ENCODE data around the gene ZNF330. TPM values are rescaled to one million over a fixed set of nuclear protein-coding genes. Genes with fewer than 3 reads are reported as not detected.
"Not testable (repeated sequence)": the region's sequence is repeated elsewhere in the genome, so short reads cannot be mapped to it uniquely, and the experiment has no call there.

ZNF330 gene
- 10 to 100 TPM; 54.9 to 57.5 TPM for total RNA-seq

GRCh38 chr4:141220691-141221659 lies at the start of gene ZNF330:
Gene ZNF330 (plus strand): TSS chr4:141220895. CDS start chr4:141222372, 1,477 bp downstream.
- ChIA-PET POLR2A (no interaction called here), CTCF (no interaction called here)

- CTCF ChIA-PET: no interaction called here
- POLR2A ChIA-PET: no interaction called here
Measured at GRCh38 chr4:141174457-141174856, 46.2 kb upstream of the ZNF330 start.

GRCh38 chr4:141177171-141177570 lies 43.5 kb upstream of the ZNF330 start:
- ChIA-PET POLR2A (no interaction called here), CTCF (no interaction called here)

GRCh38 chr4:141179474-141180373 lies 41.0 kb upstream of the ZNF330 start:
- ChIA-PET CTCF (interaction anchor here (0.7 kb wide), 1 partner anchor 8 kb away, joined by 3 read pairs; no protein-coding TSS in a partner anchor), POLR2A (no interaction called here)

- CTCF ChIA-PET: no interaction called here
Measured at GRCh38 chr4:141180991-141181761, 39.5 kb upstream of the ZNF330 start.

GRCh38 chr4:141183491-141183890 lies 37.2 kb upstream of the ZNF330 start:
- CTCF ChIA-PET, POLR2A ChIA-PET: not testable (repeated sequence)

More at GRCh38 chr4:141180991-141181761, 39.5 kb upstream of the ZNF330 start:
- POLR2A ChIA-PET: no interaction called here

- ChIA-PET POLR2A (no interaction called here), CTCF (no interaction called here)
Measured at GRCh38 chr4:141192564-141192963, 28.1 kb upstream of the ZNF330 start.

- CTCF ChIA-PET: no interaction called here
- POLR2A ChIA-PET: no interaction called here
Measured at GRCh38 chr4:141193516-141194034, 27.1 kb upstream of the ZNF330 start.

GRCh38 chr4:141195095-141195707 lies 25.5 kb upstream of the ZNF330 start:
- POLR2A ChIA-PET: no interaction called here

GRCh38 chr4:141196227-141196933 lies 24.3 kb upstream of the ZNF330 start:
- ChIA-PET CTCF (no interaction called here), POLR2A (no interaction called here)

More at GRCh38 chr4:141195095-141195707, 25.5 kb upstream of the ZNF330 start:
- CTCF ChIA-PET: no interaction called here

GRCh38 chr4:141207961-141208360 lies 12.7 kb upstream of the ZNF330 start:
- CTCF ChIA-PET: no interaction called here
- POLR2A ChIA-PET: no interaction called here

- CTCF ChIA-PET: no interaction called here
- POLR2A ChIA-PET: no interaction called here
Measured at GRCh38 chr4:141210168-141210567, 10.5 kb upstream of the ZNF330 start.

GRCh38 chr4:141213550-141213991 lies 7.1 kb upstream of the ZNF330 start:
- POLR2A ChIA-PET: no interaction called here
- CTCF ChIA-PET: no interaction called here

GRCh38 chr4:141215030-141215429 lies 5.7 kb upstream of the ZNF330 start:
- ChIA-PET CTCF (no interaction called here), POLR2A (no interaction called here)

GRCh38 chr4:141216002-141216761 lies 4.5 kb upstream of the ZNF330 start:
- ChIA-PET POLR2A (no interaction called here), CTCF (no interaction called here)

GRCh38 chr4:141220271-141220670 lies 424 bp upstream of the ZNF330 start:
- CTCF ChIA-PET: no interaction called here
- POLR2A ChIA-PET: no interaction called here

- ChIA-PET POLR2A (no interaction called here), CTCF (interaction anchor here (0.6 kb wide), 1 partner anchor 849 kb away, joined by 5 read pairs; no protein-coding TSS in a partner anchor)
Measured at GRCh38 chr4:141223418-141223817, 2.7 kb downstream of the ZNF330 start.

GRCh38 chr4:141227280-141227679 lies 6.6 kb downstream of the ZNF330 start:
- POLR2A ChIA-PET, CTCF ChIA-PET: not testable (repeated sequence)
